Measurements from ENCODE around the gene AIPL1. TPM values are rescaled to one million over a fixed set of nuclear protein-coding genes. Genes with fewer than 3 reads are reported as not detected.

AIPL1 gene
- total and polyA plus RNA-seq, 10 of the 15 experiments (the other 5 are each of a cell fraction or from before 2014, with no cell fraction given): not detected

DNA sequence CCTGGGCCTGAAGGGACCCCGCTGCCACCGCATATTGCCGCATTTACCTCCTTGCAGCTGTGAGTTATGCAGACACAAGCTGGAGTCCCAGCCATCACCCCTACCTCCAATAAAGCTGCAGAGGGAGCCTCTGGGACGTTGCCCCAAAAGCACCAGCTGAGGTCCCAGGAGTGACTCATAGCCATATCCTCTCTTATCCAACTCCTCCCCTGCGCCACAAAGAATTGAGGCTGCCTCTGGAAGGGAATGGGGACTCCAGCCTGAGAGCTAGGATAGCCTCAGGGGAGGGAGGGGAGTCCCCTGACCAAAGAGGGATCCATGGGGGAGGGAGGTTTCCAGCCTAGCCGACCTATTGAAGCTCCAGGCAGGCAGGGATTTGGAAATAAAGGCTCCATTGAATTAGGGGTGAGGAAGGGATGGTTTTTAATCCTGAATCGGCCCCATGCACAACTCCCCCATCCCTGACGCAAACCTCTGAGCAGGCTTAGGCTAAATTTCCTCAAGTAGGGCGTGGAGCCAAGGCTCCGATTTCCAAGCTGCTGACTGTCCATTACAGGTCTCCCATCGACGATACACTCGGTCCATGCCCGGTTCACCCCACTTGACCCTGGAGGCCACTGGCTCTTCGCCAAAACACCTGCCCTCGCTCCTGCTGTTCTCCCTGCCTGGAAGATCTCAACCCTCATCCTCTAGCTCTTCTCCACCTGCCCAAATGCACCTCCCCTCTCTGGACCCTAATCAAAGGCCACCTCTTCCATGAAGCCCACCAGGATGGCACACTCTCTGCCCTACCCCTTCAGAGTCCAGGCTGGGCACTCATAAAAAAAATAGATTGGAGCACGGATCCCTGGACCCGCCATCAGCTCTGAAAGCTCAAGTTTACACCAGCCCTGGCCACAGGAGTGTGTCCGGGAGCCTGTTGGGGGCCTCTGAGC, 36.9 kb upstream of the AIPL1 start (continued):
- TF ChIP-seq, protein P1, sequence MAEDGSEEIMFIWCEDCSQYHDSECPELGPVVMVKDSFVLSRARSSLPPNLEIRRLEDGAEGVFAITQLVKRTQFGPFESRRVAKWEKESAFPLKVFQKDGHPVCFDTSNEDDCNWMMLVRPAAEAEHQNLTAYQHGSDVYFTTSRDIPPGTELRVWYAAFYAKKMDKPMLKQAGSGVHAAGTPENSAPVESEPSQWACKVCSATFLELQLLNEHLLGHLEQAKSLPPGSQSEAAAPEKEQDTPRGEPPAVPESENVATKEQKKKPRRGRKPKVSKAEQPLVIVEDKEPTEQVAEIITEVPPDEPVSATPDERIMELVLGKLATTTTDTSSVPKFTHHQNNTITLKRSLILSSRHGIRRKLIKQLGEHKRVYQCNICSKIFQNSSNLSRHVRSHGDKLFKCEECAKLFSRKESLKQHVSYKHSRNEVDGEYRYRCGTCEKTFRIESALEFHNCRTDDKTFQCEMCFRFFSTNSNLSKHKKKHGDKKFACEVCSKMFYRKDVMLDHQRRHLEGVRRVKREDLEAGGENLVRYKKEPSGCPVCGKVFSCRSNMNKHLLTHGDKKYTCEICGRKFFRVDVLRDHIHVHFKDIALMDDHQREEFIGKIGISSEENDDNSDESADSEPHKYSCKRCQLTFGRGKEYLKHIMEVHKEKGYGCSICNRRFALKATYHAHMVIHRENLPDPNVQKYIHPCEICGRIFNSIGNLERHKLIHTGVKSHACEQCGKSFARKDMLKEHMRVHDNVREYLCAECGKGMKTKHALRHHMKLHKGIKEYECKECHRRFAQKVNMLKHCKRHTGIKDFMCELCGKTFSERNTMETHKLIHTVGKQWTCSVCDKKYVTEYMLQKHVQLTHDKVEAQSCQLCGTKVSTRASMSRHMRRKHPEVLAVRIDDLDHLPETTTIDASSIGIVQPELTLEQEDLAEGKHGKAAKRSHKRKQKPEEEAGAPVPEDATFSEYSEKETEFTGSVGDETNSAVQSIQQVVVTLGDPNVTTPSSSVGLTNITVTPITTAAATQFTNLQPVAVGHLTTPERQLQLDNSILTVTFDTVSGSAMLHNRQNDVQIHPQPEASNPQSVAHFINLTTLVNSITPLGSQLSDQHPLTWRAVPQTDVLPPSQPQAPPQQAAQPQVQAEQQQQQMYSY (CRISPR knock-in tag; IDR thresholded peaks at IDR 0.05): no peak
- TF ChIP-seq, protein P2, sequence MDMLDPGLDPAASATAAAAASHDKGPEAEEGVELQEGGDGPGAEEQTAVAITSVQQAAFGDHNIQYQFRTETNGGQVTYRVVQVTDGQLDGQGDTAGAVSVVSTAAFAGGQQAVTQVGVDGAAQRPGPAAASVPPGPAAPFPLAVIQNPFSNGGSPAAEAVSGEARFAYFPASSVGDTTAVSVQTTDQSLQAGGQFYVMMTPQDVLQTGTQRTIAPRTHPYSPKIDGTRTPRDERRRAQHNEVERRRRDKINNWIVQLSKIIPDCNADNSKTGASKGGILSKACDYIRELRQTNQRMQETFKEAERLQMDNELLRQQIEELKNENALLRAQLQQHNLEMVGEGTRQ (IDR thresholded peaks at IDR 0.05; ENCODE audit: borderline replicate concordance, low read depth, low read length): no peak
- TF ChIP-seq, protein P3, sequence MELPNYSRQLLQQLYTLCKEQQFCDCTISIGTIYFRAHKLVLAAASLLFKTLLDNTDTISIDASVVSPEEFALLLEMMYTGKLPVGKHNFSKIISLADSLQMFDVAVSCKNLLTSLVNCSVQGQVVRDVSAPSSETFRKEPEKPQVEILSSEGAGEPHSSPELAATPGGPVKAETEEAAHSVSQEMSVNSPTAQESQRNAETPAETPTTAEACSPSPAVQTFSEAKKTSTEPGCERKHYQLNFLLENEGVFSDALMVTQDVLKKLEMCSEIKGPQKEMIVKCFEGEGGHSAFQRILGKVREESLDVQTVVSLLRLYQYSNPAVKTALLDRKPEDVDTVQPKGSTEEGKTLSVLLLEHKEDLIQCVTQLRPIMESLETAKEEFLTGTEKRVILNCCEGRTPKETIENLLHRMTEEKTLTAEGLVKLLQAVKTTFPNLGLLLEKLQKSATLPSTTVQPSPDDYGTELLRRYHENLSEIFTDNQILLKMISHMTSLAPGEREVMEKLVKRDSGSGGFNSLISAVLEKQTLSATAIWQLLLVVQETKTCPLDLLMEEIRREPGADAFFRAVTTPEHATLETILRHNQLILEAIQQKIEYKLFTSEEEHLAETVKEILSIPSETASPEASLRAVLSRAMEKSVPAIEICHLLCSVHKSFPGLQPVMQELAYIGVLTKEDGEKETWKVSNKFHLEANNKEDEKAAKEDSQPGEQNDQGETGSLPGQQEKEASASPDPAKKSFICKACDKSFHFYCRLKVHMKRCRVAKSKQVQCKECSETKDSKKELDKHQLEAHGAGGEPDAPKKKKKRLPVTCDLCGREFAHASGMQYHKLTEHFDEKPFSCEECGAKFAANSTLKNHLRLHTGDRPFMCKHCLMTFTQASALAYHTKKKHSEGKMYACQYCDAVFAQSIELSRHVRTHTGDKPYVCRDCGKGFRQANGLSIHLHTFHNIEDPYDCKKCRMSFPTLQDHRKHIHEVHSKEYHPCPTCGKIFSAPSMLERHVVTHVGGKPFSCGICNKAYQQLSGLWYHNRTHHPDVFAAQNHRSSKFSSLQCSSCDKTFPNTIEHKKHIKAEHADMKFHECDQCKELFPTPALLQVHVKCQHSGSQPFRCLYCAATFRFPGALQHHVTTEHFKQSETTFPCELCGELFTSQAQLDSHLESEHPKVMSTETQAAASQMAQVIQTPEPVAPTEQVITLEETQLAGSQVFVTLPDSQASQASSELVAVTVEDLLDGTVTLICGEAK (IDR thresholded peaks at IDR 0.05; ENCODE audit: borderline replicate concordance): no peak
- TF ChIP-seq NFXL1 (IDR thresholded peaks at IDR 0.05; ENCODE audit: borderline replicate concordance) (no peak), NR2F1 (conservative IDR thresholded peaks at IDR 0.05) (no peak), MEF2A (IDR thresholded peaks at IDR 0.05; ENCODE audit: insufficient read depth, low read depth, low read length) (no peak), GATAD2B (conservative IDR thresholded peaks at IDR 0.05; ENCODE audit: low read depth) (no peak), NFYB (IDR thresholded peaks at IDR 0.05; ENCODE audit: insufficient read depth, low read depth, low read length) (no peak)
